Epidermal melanocyte (primary cell): ENCODE results near the gene CPAMD8.
A peak's percentile ranks its signal among the peaks of the same experiment; 100 is the strongest.
"Not testable (repeated sequence)": the region's sequence is repeated elsewhere in the genome, so short reads cannot be mapped to it uniquely, and the experiment has no call there.

Source experiments
- DNase-seq: peaks from one replicate; pipeline ENCODE4 v3.0.0; 2011; ENCODE audit warnings: low spot score; ENCODE audit not compliant: insufficient read length

The CPAMD8 gene

DNA sequence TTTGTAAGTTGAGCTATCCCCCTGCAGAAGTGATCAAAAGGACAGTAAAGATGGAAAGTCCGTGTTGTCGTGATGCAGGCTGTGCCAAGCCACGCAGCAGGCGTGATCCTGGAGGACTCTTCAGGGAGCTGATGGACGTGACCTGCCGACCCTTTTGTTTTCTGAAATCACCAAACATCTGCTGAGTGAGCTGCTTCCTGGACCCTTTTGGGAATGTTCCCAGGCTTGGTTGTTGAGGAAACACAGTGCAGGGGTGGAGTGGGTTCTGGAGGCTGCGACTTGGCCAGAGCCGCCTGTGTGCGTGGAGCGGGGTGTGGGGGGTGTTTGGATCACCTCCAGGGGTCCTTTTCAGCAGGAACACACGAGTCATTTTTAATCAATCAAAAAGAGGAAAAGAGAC lies 15.4 kb upstream of the CPAMD8 start:
- DNase-seq, result peak; percentile 8

DNA sequence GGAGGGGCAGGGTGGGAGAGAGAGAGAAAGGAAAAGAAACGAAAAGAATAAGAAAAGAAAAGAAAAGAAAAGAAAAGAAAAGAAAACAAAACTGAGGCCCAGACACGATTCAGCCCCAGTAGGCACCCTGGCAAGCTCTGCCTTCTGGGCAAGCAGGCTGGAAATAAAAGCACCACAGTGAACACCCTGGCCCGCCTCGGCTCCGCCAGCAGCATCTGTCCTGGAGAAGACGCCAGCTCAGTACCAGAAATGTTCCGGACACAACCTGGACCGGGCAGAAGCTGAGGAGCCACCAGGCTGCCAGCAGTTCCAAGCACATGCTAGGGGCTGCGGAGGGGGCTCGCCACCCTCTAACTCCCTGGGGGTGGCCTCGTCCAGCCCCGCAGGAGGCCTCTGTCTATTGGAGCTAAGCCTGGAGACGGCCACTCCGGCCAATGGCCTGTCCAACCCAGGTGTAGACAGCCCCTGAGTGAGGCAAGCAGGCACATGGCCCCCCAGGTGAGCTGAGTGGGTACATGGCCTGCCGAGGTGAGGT lies 11.4 kb upstream of the CPAMD8 start:
- DNase-seq, result no peak

DNA sequence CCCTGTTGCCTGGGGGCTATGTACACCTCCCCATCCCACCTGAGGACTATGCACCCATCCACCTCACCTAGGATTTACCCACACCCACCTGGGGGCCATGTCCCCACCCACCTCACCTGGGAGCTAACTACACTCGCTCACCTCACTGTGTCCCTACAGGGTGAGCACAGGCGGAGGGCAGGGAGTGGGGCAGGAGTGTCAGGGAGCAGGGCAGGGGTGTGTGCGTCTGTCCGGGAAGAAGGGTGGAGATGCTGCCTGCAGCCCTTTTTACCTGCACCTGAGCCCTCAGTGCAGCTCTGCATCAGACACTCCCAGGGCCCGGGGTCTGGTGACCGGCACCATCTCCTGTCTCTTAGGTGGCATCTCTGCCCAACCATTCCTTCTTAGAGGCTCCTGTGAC lies 10.6 kb upstream of the CPAMD8 start:
- DNase-seq, result no peak

DNA sequence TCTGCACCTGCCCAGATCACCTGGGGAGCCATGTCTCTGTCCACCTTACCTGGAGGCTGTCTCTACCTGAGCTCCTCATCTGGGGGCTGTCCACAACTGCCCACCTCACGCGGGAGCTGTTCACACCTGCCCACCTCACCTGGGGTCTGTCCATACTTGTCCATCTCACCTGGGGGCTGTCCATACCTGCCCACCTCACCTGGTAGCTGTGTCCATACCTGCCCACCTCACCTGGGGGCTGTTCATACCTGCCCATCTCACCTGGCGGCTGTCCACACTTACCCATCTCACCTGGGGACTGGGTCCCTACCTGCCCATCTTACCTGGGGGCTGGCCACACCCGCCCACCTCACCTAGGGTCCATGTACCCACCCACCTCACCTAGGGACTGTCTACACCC lies 10.0 kb upstream of the CPAMD8 start:
- DNase-seq, result no peak

DNA sequence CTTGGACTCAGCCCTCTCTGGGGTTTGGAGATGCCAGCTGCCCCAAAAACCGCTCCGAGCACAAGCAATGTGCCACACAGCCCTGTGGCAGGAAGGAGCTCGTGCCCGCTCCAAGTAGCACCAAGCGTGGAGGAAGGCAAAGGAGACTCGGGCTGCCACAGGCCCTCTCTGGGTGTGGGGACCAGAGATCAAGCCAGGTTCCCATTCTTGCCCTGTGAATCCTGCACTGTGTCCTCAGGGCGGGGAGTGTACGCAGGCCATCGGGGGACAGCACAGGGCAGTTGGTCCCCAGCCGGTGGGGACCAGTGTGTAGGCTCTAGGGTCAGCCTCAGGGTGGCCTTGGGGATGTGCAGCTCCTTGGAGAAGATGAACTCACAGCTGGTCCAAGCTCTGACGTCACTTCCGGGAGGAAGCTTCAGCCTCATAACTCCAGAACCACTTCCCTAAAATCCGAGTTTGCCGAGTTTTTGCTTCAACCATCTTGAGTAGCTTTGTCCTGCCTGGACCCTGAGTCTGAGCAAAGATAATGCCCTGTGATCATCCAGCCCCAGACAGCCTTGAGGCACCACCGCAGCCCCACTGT lies 9.3 kb upstream of the CPAMD8 start:
- no peak for DNase-seq

DNA sequence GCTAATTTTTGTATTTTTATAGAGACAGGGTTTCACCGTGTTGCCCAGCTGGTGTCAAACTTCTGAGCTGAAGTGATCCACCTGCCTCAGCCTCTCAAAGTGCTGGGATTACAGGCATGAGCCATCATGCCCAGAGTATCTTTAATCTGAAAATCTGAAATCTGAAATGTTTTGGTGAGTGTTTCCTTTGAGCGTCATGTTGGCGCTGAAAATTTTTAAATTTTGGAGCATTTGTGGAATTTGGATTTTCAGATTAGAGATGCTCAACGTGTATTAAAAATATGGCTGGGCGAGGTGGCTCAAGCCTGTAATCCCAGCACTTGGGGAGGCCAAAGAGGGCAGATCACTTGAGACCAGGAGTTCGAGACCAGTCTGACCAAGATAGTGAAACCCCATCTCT lies 5.1 kb upstream of the CPAMD8 start:
- no peak for DNase-seq

DNA sequence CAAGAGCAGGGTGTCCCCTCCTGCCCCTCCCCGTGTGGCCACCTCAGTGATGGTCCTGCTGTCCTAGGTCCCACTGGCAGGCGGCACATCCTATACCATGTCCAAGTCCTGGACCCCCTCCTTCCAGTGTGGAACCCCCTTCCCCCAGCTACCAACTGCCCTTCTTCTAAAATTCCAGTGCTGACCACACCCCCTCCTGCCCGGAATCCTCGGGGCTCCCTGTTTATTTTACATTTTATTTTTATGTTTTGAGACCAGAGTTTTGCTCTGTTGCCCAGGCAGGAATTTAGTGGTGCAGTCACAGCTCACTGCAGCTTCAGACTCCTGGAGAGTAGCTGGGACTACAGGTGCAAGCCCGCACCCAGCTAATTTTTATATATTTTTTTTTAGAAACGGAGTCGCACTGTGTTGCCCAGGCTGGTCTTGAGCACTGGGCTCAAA lies 945 bp upstream of the CPAMD8 start:
- no peak for DNase-seq

DNA sequence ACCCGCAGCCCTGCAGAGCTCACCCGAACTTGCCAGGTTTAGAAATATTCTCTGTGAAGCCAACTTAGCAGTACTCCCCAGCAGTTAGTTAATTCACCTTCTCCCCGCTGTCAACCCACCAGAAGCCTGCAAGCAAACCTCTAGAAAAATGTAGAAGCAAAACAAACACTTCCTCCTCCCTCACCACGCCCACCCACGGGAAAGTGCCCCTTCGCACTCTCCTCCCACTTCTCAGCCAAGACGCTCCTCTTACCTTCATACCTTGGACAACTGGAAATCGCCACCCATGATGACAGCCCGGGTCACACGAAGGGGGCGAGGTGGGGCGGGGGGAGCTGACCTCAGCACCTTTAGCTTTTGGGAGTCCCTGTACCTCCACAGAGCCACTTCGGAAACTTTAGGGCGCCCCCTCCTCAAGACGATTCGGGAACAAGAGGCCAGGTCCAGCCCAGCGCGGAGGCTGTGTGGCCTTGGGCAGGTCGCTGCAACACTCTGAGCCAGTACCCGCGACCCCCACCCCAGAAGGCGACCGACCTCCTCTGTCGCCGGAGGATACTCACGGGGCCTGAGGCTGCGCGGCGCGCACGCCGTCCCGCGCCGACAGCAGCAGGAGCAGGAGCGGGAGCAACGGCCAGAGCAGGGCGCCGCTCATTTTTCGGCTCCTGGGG lies 485 bp downstream of the CPAMD8 start:
- no peak for DNase-seq

DNA sequence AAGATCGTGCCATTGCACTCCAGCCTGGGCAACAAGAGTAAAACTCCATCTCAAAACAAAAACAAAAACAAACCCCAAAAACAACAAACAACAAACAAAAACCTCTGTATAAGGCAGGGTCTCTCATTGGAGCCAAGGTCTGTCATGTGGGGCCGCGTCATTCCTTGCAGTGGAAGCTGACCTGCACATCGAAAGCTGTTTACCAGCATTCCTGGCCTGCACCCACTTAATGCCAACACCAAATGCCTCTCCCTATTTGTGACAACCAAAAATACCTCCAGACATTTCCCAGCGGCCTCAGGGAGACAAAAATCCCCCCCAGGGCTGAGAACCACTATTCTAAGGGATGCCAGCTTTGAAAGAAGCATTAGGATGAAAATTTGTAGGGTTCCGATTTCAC lies 1.2 kb downstream of the CPAMD8 start:
- no peak for DNase-seq

DNA sequence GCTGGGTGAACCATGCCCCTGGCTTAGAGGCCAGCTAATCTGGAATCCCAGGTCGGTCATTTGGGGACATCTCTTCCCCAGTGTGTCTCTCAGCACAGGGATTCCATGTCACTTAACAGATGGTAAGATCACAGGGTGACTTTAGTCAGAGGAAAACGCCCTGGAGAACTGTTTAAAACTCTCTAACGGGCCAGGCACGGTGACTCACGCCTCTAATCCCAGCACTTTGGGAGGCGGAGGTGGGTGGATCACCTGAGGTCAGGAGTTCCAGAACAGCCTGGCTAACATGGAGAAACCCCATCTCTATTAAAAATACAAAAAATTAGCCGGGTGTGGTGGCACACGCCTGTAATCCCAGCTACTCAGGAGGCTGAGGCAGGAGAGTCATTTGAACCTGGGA lies 1.7 kb downstream of the CPAMD8 start:
- DNase-seq, result not testable (repeated sequence)

DNA sequence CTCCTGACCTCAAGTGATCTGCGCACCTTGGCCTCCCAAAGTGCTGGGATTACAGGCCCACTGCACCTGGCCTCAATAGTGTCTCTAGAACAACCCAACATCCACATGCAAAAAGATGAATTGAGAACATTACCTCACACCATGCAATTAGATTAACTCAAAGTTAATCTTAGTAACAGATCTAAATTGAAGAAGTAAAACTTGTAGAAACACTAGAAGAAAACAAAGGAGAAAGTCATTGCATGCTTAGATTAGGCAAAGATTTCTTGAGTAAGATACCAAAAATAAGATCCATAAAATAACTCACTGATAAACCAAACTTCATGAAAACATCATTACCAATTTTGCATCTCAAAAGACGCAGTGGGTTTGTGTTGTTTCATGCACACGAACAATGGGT lies 2.8 kb downstream of the CPAMD8 start:
- DNase-seq, result no peak

DNA sequence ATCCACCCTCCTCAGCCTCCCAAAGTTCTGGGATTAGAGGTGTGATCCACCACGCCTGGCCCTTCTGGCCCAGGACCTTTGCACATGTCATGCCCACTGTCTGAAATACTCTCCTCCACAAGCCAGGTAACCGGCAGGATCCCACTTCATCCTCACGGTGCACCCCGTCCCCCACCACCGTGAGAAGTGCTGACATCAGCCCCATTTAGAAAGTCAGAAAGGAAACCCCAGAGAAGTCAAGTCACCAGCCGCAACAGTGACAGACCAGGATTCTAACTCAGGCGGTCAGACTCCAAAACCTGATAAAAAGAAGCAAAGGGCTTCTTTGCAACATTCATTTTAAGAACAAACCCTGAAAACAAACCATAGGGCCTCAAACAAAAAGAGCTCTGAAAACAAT lies 3.9 kb downstream of the CPAMD8 start:
- no peak for DNase-seq

DNA sequence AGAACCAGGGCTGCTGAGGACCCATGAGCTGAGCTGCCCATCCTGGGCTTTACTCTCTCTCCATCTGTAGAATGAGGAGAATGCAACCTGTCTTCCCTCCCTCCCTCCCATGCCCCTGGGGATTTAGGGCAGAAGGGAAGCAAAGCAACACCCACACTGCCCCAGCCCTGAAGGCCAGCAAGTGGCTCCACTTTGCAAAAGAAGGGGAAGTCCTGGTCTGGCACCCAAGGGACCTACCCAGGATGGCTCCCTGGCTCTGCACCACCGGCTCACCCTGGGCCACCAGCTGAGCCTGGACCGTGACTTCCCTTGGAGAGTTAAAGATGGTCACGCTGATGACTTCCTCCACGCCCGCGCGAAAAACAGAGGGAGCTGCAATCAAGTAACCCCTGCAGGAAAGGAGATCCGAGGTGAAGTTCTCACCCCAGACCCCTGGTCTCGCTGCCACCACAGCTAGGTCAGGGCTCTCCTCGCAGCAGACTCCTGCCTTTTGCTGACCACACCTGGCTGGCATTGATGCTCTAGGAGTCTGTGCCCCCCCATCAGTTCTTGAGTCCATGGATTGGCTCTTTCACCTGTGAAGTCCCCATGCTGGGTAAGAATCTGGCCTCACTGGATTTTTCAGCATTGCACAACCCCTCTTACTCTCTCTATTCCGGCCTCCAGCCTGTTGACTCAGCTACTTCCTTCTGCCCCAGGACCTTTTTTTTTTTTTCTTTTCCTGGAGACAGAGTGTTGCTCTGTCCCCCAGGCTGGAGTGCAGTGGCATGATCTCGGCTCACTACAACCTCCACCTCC lies 4.6 kb downstream of the CPAMD8 start:
- no peak for DNase-seq

DNA sequence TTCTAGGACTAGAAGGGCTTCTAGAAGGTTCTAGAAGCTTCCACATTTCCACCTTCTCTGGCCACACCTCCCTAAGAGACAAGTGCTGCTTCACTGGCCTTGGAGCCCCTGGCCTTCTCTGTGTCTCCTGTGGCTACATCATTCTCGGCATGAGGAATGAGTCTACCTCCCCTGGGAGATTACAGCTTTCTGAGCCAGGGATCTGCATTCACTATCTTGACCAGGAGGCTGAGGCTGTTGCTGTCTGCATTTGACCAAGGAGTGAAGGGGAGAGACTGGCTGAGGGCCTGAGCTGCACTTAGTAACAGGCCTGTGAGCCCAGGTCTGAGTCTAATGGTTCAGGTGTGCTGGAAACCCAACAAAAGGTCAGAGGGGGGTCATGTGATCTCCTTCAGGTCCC lies 5.3 kb downstream of the CPAMD8 start:
- DNase-seq, result no peak

DNA sequence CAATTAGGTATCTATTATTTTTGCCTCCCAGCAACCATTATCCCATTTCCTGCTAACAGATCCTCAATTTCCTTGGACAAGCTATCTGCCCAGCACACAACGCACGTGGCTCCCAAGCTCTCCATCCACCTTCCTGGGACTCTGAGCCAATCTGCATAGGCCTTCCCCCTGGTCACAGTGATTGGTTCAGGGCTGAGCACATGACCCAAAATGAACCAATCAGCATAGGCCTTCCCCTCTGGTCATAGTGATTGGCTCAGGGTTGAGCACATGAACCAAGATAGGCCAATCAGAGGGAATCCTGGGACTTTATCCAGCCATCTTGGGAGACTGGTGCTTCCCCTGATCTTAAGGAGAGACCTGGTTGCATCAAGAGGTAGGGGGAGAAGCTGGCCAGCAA lies 5.8 kb downstream of the CPAMD8 start:
- DNase-seq, result no peak

DNA sequence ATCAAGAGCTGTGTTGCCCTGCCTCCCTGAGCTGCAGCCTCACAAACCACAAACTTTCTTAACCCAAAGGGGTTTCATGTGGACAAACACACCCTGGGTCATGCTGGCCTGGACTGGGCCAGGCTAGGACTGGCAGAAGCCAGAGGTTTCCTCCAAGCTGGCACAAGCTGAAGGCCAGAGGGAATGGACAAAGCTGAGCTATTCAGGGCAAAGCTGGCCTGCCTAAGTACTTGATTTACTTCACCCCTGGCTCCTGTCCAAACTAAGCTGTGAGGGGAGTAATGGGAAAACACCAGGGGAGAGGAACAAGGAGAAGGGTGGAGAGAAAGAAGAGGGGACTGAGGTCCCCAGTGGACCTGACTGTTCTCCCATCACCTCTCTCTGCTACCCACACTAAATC lies 6.2 kb downstream of the CPAMD8 start:
- no peak for DNase-seq

DNA sequence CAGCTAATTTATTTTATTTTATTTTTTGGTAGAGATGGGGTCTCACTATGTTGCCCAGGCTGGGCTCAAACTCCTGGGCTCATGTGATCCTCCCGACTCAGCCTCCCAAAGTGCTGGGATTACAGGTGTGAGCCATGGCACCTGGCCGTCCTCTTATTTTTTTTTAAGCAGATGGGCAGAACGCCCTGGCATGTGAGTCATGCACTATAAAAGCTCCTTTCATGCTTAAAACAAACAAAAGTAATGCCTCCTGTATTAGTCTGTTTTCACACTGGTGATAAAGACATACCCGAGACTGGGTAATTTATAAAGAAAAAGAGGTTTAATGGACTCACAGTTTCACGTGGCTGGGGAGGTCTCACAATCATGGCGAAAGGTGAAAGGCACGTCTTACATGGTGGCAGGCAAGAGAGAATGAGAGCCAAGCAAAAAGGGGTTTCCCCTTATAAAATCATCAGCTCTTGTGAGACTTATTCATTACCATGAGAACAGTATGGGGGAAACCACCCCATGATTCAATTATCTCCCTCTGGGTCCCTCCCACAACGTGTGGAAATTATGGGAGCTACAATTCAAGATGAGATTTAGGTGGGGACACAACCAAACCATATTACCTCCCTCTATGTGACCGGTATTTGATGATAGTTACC lies 12.3 kb downstream of the CPAMD8 start:
- not testable (repeated sequence) for DNase-seq

DNA sequence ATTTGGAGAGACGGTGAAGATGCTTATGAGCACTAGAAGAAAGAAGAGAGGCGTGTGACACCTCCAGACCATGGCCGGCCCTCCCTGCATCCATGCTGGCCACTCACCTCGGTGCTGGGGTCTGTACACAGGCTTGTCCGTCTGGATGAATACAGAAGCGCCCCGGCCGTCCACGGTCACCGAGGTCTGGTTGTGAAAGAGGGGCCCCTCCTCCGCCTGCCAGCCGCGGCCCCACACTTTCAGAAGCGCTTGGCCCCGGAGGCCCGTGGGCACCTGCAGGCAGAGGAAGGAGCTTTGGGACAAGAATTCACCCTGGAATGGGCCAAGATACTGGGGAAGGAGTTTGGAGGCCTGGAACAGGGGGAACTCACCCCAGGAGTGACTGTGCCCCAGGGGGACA lies 15.1 kb downstream of the CPAMD8 start:
- DNase-seq, result no peak

DNA sequence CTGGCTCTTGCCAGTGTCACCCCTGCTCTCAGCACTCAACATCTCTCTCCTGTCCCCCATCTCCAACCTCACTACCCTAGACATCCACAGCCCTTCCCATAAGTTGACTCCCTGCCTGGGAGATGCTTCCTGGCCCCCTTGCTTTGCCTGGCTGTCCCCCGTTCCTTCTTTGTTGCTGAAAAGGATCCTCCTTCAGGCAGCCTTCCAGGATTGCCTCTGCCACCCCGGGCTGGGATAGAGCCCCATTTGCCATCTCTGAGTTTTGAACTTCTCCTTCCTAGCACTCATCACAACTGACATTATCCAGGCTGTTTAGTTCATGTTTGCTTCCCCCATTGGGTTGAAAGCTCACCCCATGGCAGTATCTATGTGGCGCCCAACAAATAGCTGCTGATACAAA lies 20.0 kb downstream of the CPAMD8 start:
- no peak for DNase-seq

DNA sequence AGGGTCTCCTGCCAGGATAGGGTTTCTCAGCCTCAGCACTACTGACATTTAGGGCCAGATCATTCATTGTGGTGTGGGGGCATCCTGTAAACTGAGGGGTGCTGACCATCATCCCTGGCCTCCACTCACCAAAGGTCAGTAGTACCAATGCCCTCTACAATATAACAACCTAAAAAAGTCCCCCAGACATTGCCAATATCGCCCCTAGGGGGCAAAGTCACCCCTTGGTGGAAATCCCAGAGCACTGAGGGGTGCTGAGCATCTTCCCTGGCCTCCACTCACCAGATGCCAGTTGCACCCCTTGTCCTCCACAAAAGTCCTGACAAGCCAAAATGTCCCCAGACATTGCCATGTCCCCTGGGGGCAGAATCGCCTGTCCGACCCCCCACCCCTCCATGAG lies 21.6 kb downstream of the CPAMD8 start:
- no peak for DNase-seq

DNA sequence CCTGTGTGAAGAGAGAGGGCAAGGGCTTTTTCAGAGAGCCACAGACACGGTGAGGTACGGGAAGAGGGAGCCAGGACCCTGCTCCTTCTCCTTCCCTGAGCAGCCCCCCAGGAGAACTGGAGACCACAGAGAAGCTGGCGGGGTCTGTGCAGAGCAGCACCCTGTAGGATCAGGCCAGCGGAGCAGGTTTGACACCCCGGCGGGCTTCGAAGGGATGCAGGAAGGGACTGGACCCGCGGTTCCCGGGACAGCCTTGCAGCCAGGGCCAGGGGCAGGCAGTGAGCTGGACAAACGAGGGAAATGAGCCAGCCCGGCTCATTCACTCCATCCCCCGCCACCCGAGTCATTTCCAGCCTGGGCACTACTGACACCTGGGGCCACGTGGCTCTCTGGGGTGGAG lies 22.2 kb downstream of the CPAMD8 start:
- no peak for DNase-seq

DNA sequence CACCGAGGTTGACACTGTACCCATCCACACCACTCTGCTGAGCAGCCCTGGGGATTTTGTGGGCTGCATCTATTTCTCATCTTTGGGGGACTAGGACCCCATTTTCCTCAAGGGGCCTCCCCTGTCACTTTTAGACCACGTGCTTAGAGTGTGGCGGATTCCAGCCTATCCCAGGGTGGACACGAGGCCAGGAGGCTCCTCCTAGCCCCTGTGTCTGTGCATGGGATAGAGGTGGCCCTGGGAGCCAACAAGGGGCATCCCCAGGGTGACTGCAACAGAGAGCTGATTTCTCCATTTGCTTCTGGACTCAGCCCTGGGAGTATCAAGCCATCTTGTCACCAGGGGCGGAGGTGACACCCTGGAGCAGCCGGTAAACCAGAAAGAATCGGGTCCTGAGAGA lies 24.2 kb downstream of the CPAMD8 start:
- DNase-seq, result no peak
